Activated CD4-positive, alpha-beta memory T cell treated with anti-CD3 and anti-CD28 coated beads, Interleukin-2, amount 10 ng/mL, durations not matched to agents 7 days and 5 days (primary cell): ENCODE results near the gene PCDH9. TPM values are rescaled to one million over a fixed set of nuclear protein-coding genes. Genes with fewer than 3 reads are reported as not detected.
"Not testable (repeated sequence)": the region's sequence is repeated elsewhere in the genome, so short reads cannot be mapped to it uniquely, and the experiment has no call there.

ENCODE experiments used
- CTCF ChIA-PET: fragments of 350-600 bp; sonication (Branson Sonifier 250); formaldehyde crosslinking; loops from one replicate; lab custom pipeline; 2021; ENCODE audit warnings: antibody characterized with exemption, inconsistent platforms; lab: Charles Lee
- POLR2A ChIA-PET: fragments of 350-600 bp; sonication (Branson Sonifier 250); formaldehyde crosslinking; loops from one replicate; lab custom pipeline; 2021; ENCODE audit warnings: antibody characterized with exemption; lab: Charles Lee
- DNase-seq: peaks from one replicate; pipeline ENCODE4 v3.0.0-alpha.2; 2020
- H3K27ac Mint-ChIP-seq: one replicate; pipeline ENCODE4 v1.8.0; 2021; ENCODE audit warnings: mild to moderate bottlenecking, mixed read lengths
- H3K27me3 Mint-ChIP-seq: one replicate; pipeline ENCODE4 v1.8.0; 2021; ENCODE audit warnings: mixed read lengths
- H3K36me3 Mint-ChIP-seq: one replicate; pipeline ENCODE4 v1.8.0; 2021; ENCODE audit warnings: low read depth, mixed read lengths
- H3K4me1 Mint-ChIP-seq: one replicate; pipeline ENCODE4 v1.8.0; 2021; ENCODE audit warnings: mixed read lengths
- H3K4me3 Mint-ChIP-seq: one replicate; pipeline ENCODE4 v1.8.0; 2021; ENCODE audit warnings: mild to moderate bottlenecking, mixed read lengths
- H3K9me3 Mint-ChIP-seq: one replicate; pipeline ENCODE4 v1.8.0; 2021; ENCODE audit warnings: mixed read lengths
- total RNA-seq, 2 experiments: library from RNA; stranded (reverse); gene quantifications; one replicate each; pipeline ENCODE4 v1.2.3, GENCODE V29; 2021

PCDH9 gene
- total RNA-seq, 2 experiments from 2014 or later = 0.05 TPM; not detected in 1

- H3K36me3 Mint-ChIP-seq = no peaks in the 10 kb centered on the region
- no peaks in the 10 kb centered on the region for H3K4me1 Mint-ChIP-seq
- no peak for DNase-seq
- no peak overlapping the region for H3K4me3 Mint-ChIP-seq
- no peak overlapping the region for H3K27ac Mint-ChIP-seq
- ChIA-PET POLR2A (no interaction called here), CTCF (no interaction called here)
- H3K27me3 Mint-ChIP-seq = no peaks in the 10 kb centered on the region
- no peaks in the 10 kb centered on the region for H3K9me3 Mint-ChIP-seq
Observed at GRCh38 chr13:66926200-66926850, 303.8 kb downstream of the PCDH9 start.

DNA sequence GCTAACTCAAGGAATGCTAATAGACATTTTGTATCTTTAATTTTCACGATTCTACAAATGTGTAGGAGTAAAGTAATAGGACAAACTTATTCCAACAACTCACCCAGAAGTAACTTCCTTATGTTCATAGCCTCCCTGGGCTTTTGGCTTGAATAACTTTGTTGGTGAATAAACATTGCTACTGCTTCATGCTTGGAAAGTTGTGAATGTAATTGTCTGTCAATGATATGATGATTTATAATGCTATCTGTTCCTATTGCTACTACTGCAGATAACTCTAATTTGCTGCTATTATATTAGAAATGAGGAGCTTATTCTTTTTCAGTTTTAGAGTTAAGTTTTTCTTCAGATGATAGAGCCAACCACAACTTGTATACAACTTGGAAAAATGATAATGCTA lies 307.7 kb downstream of the PCDH9 start:
- Mint-ChIP-seq H3K4me1 (no peaks in the 10 kb centered on the region), H3K36me3 (no peaks in the 10 kb centered on the region), H3K4me3 (no peak overlapping the region), H3K9me3 (peaks cover 4% of the 10 kb centered on the region), H3K27me3 (no peaks in the 10 kb centered on the region), H3K27ac (no peak overlapping the region)
- ChIA-PET POLR2A (no interaction called here), CTCF (no interaction called here)
- no peak for DNase-seq

- CTCF ChIA-PET = no interaction called here
- POLR2A ChIA-PET = no interaction called here
- no peaks in the 10 kb centered on the region for H3K27me3 Mint-ChIP-seq
Observed at GRCh38 chr13:66921437-66921836, 308.7 kb downstream of the PCDH9 start.

DNA sequence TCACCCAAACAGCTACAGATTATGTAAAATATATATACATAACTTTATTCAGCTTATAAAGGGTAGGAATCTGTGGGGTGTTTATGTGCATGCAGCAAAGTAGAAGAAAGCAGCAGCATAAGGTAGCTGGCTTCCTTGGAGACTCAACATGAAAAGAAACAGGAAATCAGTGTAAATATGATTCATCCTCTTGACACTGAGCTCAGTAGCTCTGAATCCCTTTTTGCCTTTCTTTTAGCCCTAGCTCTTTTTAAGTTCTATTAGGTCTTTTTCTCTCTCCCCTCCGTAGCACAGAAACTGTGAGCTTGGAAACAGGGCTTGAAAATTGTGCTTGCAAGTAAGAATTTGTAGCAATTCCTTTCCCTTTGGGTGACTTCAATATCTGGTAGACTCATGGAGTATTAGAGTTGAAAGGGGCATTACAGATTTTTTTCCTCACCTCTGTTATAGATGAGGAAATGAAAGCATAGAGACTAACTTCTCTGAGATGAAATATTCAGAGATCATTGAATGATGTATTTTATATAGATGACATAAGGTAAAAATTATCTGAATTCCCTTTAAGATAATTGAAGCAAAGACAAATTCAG lies 314.4 kb downstream of the PCDH9 start:
- Mint-ChIP-seq H3K4me3 (no peak overlapping the region), H3K27me3 (no peaks in the 10 kb centered on the region), H3K36me3 (no peaks in the 10 kb centered on the region), H3K27ac (no peak overlapping the region), H3K9me3 (peaks cover 4% of the 10 kb centered on the region), H3K4me1 (no peaks in the 10 kb centered on the region)
- ChIA-PET POLR2A (no interaction called here), CTCF (no interaction called here)
- DNase-seq = no peak

More at GRCh38 chr13:66921437-66921836, 308.7 kb downstream of the PCDH9 start:
- Mint-ChIP-seq H3K9me3 (peaks cover 4% of the 10 kb centered on the region), H3K27ac (no peak overlapping the region), H3K4me3 (no peak overlapping the region), H3K4me1 (no peaks in the 10 kb centered on the region), H3K36me3 (no peaks in the 10 kb centered on the region)
- no peak for DNase-seq

GRCh38 chr13:66914155-66914554 lies 316.0 kb downstream of the PCDH9 start:
- Mint-ChIP-seq H3K4me3 (no peak overlapping the region), H3K36me3 (no peaks in the 10 kb centered on the region), H3K9me3 (peaks cover 7% of the 10 kb centered on the region), H3K27ac (no peak overlapping the region), H3K4me1 (no peaks in the 10 kb centered on the region), H3K27me3 (no peaks in the 10 kb centered on the region)
- DNase-seq = no peak
- ChIA-PET POLR2A (no interaction called here), CTCF (no interaction called here)

GRCh38 chr13:66911411-66911939 lies 318.7 kb downstream of the PCDH9 start:
- H3K4me3 Mint-ChIP-seq = no peak overlapping the region
- H3K9me3 Mint-ChIP-seq = peaks cover 5% of the 10 kb centered on the region
- no peak overlapping the region for H3K27ac Mint-ChIP-seq
- H3K27me3 Mint-ChIP-seq = no peaks in the 10 kb centered on the region
- no peak for DNase-seq
- CTCF ChIA-PET = no interaction called here
- POLR2A ChIA-PET = no interaction called here
- H3K4me1 Mint-ChIP-seq = no peaks in the 10 kb centered on the region
- no peaks in the 10 kb centered on the region for H3K36me3 Mint-ChIP-seq

DNA sequence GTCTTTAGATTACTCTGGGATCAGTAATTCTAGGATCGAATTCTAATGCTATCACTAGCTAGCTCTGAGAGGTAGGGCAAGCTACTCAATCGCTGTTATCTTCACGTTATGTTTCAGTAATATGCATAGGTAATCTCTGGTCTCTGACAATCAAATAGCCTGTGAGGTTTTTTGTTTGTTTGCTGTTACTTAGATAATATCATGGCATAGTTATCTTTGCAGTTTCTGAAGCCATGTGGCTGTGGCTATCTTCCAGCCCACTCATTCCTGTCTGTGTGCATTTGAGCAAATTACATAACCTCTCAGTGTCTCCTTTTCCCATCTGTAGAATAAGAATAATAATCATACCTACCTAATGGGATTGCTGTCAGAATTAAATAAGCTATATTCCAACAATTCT lies 330.2 kb downstream of the PCDH9 start:
- no peak overlapping the region for H3K4me3 Mint-ChIP-seq
- H3K36me3 Mint-ChIP-seq = no peaks in the 10 kb centered on the region
- no peaks in the 10 kb centered on the region for H3K4me1 Mint-ChIP-seq
- DNase-seq = no peak
- ChIA-PET CTCF (no interaction called here), POLR2A (no interaction called here)
- no peak overlapping the region for H3K27ac Mint-ChIP-seq
- H3K9me3 Mint-ChIP-seq = no peaks in the 10 kb centered on the region
- no peaks in the 10 kb centered on the region for H3K27me3 Mint-ChIP-seq

DNA sequence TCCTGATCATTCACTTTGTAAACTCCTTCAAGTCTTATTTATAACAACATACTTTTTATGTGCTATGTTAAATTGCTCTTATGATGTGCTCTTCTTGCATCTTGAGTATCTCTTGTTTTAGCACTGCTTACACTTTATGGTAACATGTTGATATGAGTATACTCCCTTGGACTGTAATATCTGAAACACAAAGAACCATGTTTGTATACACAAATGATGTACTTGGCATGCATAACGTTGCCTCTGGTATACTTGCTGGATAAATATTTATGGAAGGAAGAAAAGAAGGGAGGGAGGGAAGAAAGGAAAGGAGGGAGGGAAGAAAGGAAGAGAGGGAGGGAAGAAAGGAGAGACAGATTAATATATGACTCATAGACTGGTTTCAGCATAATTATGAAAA lies 333.2 kb downstream of the PCDH9 start:
- Mint-ChIP-seq H3K27me3 (no peaks in the 10 kb centered on the region), H3K9me3 (no peaks in the 10 kb centered on the region), H3K36me3 (no peaks in the 10 kb centered on the region), H3K27ac (no peak overlapping the region), H3K4me1 (no peaks in the 10 kb centered on the region), H3K4me3 (no peak overlapping the region)
- no peak for DNase-seq
- ChIA-PET POLR2A (no interaction called here), CTCF (no interaction called here)

GRCh38 chr13:66895780-66896179 lies 334.4 kb downstream of the PCDH9 start:
- Mint-ChIP-seq H3K27ac (no peak overlapping the region), H3K4me3 (no peak overlapping the region), H3K27me3 (no peaks in the 10 kb centered on the region), H3K9me3 (no peaks in the 10 kb centered on the region), H3K4me1 (no peaks in the 10 kb centered on the region), H3K36me3 (no peaks in the 10 kb centered on the region)
- ChIA-PET POLR2A (no interaction called here), CTCF (no interaction called here)
- no peak for DNase-seq

DNA sequence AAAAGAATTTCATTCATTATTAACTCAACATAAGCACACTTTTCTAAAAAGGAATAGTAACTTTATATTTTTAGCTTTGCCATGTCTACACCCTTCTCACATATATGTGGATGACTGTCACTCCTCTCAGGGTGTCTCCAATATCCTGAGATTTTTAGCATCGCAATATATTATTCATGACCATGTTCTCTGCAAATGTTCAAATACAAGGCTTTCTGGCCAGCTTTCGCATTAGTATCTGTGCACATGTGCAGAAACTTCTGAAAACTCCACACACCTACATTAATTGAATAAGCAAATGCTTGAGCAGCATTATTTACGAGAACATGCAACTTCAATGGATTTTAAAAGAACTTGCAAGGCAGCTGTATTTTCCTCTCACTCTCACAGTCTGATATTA lies 334.8 kb downstream of the PCDH9 start:
- DNase-seq = no peak
- H3K4me3 Mint-ChIP-seq = no peak overlapping the region
- no peaks in the 10 kb centered on the region for H3K4me1 Mint-ChIP-seq
- H3K36me3 Mint-ChIP-seq = no peaks in the 10 kb centered on the region
- CTCF ChIA-PET = no interaction called here
- POLR2A ChIA-PET = no interaction called here
- H3K27me3 Mint-ChIP-seq = no peaks in the 10 kb centered on the region
- H3K9me3 Mint-ChIP-seq = no peaks in the 10 kb centered on the region
- no peak overlapping the region for H3K27ac Mint-ChIP-seq

DNA sequence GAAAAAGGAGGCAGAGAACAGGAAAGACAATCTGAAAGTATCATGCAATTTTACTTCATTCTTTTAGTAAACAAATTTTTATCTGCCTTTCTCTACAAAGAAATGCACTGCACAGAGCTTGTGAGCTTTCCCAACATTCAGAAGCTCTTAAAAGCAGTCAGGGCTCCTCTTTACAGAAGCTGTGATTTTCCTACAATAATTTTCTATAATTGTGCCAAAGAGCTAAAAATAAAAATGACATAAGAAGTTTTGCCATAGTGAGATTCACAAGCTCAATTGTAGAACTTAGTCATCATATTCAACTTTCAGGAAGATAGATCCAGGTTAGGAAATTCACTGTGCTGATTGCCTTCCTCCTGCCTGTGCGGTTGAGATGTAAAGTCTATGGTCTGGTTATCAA lies 341.4 kb downstream of the PCDH9 start:
- Mint-ChIP-seq H3K4me1 (no peaks in the 10 kb centered on the region), H3K27ac (no peak overlapping the region), H3K36me3 (no peaks in the 10 kb centered on the region), H3K4me3 (no peak overlapping the region), H3K27me3 (no peaks in the 10 kb centered on the region), H3K9me3 (no peaks in the 10 kb centered on the region)
- POLR2A ChIA-PET = no interaction called here
- CTCF ChIA-PET = no interaction called here
- DNase-seq = no peak

DNA sequence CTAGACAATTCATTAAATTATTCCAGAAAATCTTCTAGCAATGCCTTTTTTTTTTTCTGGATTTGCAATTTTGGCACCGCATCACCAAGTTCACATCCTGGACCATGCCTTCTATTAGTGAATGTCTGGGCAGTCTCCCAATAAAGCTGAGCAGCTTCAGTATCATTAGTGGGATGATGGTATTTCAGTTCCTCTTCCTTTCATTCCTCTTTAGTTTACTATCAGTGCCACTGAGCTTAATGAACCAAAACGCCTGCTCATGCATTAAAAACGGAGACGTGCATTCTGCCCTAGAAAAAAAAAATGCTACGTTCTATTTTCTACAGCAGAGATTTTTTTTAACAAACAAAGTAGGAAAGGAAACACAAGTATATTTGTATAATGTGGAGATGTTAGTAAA lies 343.0 kb downstream of the PCDH9 start:
- H3K4me1 Mint-ChIP-seq = no peaks in the 10 kb centered on the region
- DNase-seq = no peak
- no peak overlapping the region for H3K4me3 Mint-ChIP-seq
- H3K9me3 Mint-ChIP-seq = no peaks in the 10 kb centered on the region
- CTCF ChIA-PET = interaction anchor here (0.6 kb wide), 1 partner anchor 138 kb away, joined by 3 read pairs; no protein-coding TSS in a partner anchor
- H3K27me3 Mint-ChIP-seq = no peaks in the 10 kb centered on the region
- H3K27ac Mint-ChIP-seq = no peak overlapping the region
- POLR2A ChIA-PET = no interaction called here
- H3K36me3 Mint-ChIP-seq = no peaks in the 10 kb centered on the region

DNA sequence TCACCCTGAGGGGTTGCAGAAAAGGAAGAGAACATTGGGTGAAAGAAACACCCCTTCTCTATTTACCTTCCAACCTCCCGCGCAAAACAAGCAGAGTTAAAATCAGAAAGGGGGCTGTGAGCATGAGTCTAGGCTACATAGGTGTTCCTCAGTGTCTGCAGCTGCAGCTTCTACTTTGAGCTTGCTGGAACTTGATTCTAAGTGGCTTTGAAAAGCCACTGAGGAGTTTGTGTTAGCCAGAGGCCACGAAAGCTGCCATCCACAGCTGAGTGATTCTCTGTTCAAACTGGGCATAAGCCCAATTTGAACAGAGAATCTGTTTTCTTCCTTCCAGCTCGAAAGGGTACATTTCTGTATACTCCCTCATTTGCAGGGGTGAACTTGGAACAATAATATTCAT lies 343.9 kb downstream of the PCDH9 start:
- CTCF ChIA-PET = interaction anchor here (0.6 kb wide), 1 partner anchor 139 kb away, joined by 3 read pairs; no protein-coding TSS in a partner anchor
- DNase-seq = no peak
- no peak overlapping the region for H3K27ac Mint-ChIP-seq
- H3K4me3 Mint-ChIP-seq = no peak overlapping the region
- H3K36me3 Mint-ChIP-seq = no peaks in the 10 kb centered on the region
- POLR2A ChIA-PET = no interaction called here
- H3K9me3 Mint-ChIP-seq = no peaks in the 10 kb centered on the region
- no peaks in the 10 kb centered on the region for H3K4me1 Mint-ChIP-seq
- no peaks in the 10 kb centered on the region for H3K27me3 Mint-ChIP-seq

DNA sequence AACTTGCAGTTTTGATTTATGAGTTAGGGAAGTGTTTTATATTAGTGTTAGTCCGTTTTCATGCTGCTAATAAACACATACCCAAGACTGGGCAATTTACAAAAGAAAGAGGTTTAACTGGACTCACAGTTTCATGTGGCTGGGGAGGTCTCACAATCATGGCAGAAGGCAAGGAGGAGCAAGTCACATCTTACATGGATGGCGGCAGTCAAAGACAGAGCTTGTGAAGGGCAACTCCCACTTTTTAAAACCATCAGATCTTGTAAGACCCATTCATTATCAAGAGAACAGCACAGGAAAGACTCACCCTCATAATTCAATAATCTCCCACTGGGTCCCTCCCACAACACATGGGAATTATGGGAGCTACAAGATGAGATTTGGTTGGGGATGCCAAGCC lies 349.0 kb downstream of the PCDH9 start:
- H3K9me3 Mint-ChIP-seq = not testable (repeated sequence)

More for the DNA sequence above, 349.0 kb downstream of the PCDH9 start:
- DNase-seq, POLR2A ChIA-PET, H3K4me3 Mint-ChIP-seq, H3K27me3 Mint-ChIP-seq, CTCF ChIA-PET, H3K4me1 Mint-ChIP-seq, H3K36me3 Mint-ChIP-seq, H3K27ac Mint-ChIP-seq: not testable (repeated sequence)
